Keratinocyte (primary cell): ENCODE measurements around the gene GAS2. TPM values are rescaled to one million over a fixed set of nuclear protein-coding genes. Genes with fewer than 3 reads are reported as not detected.

ENCODE experiments used
- DNase-seq: peaks from one replicate; pipeline ENCODE4 v3.0.0-alpha.2; 2011; ENCODE audit warnings: low read depth, missing footprints, low spot score
- FAIRE-seq: peaks from 2 replicates; lab custom pipeline; 2011; peaks lifted over from hg19 to GRCh38; lab: Jason Lieb, UNC
- H2AFZ ChIP-seq: 2 replicates; pipeline ENCODE4 v1.6.0; 2012; ENCODE audit warnings: low read length, control low read depth, inconsistent platforms; ENCODE audit not compliant: control insufficient read depth
- H3K27ac ChIP-seq: 2 replicates; pipeline ENCODE4 v1.5.1; 2011; ENCODE audit warnings: low read length; ENCODE audit not compliant: control insufficient read depth, insufficient read depth
- H3K27me3 ChIP-seq: 3 replicates; pipeline ENCODE4 v1.6.0; 2011; ENCODE audit warnings: low read length; ENCODE audit not compliant: control insufficient read depth, insufficient read depth; ENCODE audit errors: extremely low read depth
- H3K36me3 ChIP-seq, 2 experiments: 2 replicates in 1 of 2; 3 replicates in 1 of 2; pipeline ENCODE4 v1.5.1; 2011; ENCODE audit warnings: low read length in 2 of 2, mild to moderate bottlenecking in 1 of 2; ENCODE audit not compliant: control insufficient read depth in 2 of 2, insufficient read depth in 2 of 2; ENCODE audit errors: extremely low read depth in 1 of 2
- H3K4me1 ChIP-seq: 3 replicates; pipeline ENCODE4 v1.5.1; 2011; ENCODE audit warnings: low read length; ENCODE audit not compliant: control insufficient read depth, insufficient read depth; ENCODE audit errors: extremely low read depth
- H3K4me2 ChIP-seq: 3 replicates; pipeline ENCODE4 v1.6.0; 2011; ENCODE audit warnings: low read depth, low read length; ENCODE audit not compliant: control insufficient read depth, insufficient read depth; ENCODE audit errors: extremely low read depth
- H3K4me3 ChIP-seq, 3 experiments: fragments of 200-600 bp in 1 of 3; sonication (generic) in 1 of 3; 2 replicates in 2 of 3; 3 replicates in 1 of 3; pipeline ENCODE4 v1.5.1; 2011 to 2016; ENCODE audit warnings: low read length in 3 of 3, mild to moderate bottlenecking in 3 of 3, control low read depth in 2 of 3, inconsistent platforms in 1 of 3, low read depth in 1 of 3, mixed read lengths in 1 of 3, mixed run types in 1 of 3, moderate library complexity in 1 of 3; ENCODE audit not compliant: control insufficient read depth in 2 of 3, insufficient read depth in 2 of 3; ENCODE audit errors: extremely low read depth in 1 of 3
- H3K79me2 ChIP-seq: 2 replicates; pipeline ENCODE4 v1.6.0; 2012; ENCODE audit warnings: low read length; ENCODE audit not compliant: control insufficient read depth, insufficient read depth
- H3K9ac ChIP-seq: 3 replicates; pipeline ENCODE4 v1.6.0; 2011; ENCODE audit warnings: low read length; ENCODE audit not compliant: control insufficient read depth, insufficient read depth; ENCODE audit errors: extremely low read depth
- H3K9me1 ChIP-seq: 3 replicates; pipeline ENCODE4 v1.6.0; 2011; ENCODE audit warnings: low read length; ENCODE audit not compliant: control insufficient read depth, insufficient read depth; ENCODE audit errors: extremely low read depth
- H3K9me3 ChIP-seq: 2 replicates; pipeline ENCODE4 v1.5.1; 2012; ENCODE audit warnings: low read depth, low read length; ENCODE audit not compliant: control insufficient read depth
- H4K20me1 ChIP-seq: 3 replicates; pipeline ENCODE4 v1.6.0; 2011; ENCODE audit warnings: low read length; ENCODE audit not compliant: control insufficient read depth, insufficient read depth; ENCODE audit errors: extremely low read depth
- EZH2 ChIP-seq: IDR thresholded peaks from one replicate; pipeline ENCODE4 v1.6.1; 2012; ENCODE audit warnings: inconsistent platforms, mild to moderate bottlenecking, low read length, moderate library complexity
- dilution Hi-C: fragments of 300-500 bp; cut with MboI; formaldehyde crosslinking; loops from one replicate; pipeline ENCODE4 v1.7.0; 2020; ENCODE audit warnings: low sequenced_read_pairs; ENCODE audit not compliant: extremely low pct_ligation_motif_present
- polyA plus RNA-seq, 5 experiments: library from polyadenylated mRNA; depleted of rRNA in 3 of 5; stranded (reverse) in 3 of 5; stranded (forward) in 1 of 5; unstranded in 1 of 5; fragments of >200 nt; gene quantifications; 1 replicate in 1 of 5; 2 replicates in 3 of 5; 3 replicates in 1 of 5; pipeline versions ENCODE4 v1.2.1 to v1.2.3, GENCODE V29; 2011 to 2012; ENCODE audit warnings: missing spikeins in 2 of 5, low read depth in 1 of 5, low replicate concordance in 1 of 5
- TF ChIP-seq, protein P1 (sequence below), 3 experiments: IDR thresholded peaks in 1 of 3; conservative IDR thresholded peaks in 1 of 3; optimal IDR thresholded peaks in 1 of 3; 2 replicates in 2 of 3; 3 replicates in 1 of 3; pipeline versions ENCODE3 to v1.5.1; 2011; ENCODE audit warnings: low read length in 3 of 3, mild to moderate bottlenecking in 3 of 3, moderate library complexity in 2 of 3, control low read depth in 1 of 3, inconsistent platforms in 1 of 3; ENCODE audit not compliant: insufficient read depth in 2 of 3; ENCODE audit errors: extremely low read depth in 1 of 3

Gene GAS2
- polyA plus RNA-seq, 1 donor (not counting 4 experiments of a cell fraction or from before 2014, with no cell fraction given) = 0.62 TPM

DNA sequence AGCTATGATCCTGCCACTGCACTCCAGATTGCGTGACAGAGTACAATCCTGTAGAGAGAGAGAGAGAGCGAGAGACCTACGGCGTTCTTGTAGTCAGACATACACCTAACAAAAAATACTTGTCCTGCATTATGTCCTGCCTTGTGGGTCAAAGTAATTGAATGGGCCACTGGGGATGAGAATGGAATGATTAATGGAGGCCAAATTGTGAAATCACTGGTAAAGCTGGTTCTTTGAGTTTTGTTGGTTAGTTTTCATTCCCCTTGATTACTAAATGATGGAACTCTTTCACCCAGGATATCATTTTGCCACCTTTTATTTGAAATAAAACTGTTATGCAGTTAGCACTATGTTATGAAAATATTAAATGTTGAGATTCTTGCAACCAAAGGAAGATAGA is 18.7 kb downstream of the GAS2 start:
- H2AFZ ChIP-seq = no peak overlapping the region
- FAIRE-seq (no peak), DNase-seq (no peak)
- no peak overlapping the region for H3K9ac ChIP-seq
- H3K4me1 ChIP-seq = no peaks in the 10 kb centered on the region
- dilution Hi-C loops = loop anchor here (25.0 kb wide), 1 partner anchor 102 kb away; no protein-coding TSS in a partner anchor
- no peak overlapping the region for H3K27ac ChIP-seq
- no peaks in the 10 kb centered on the region for H3K36me3 ChIP-seq
- H3K9me1 ChIP-seq = no peaks in the 10 kb centered on the region
- no peak for TF ChIP-seq EZH2
- TF ChIP-seq, protein P1, sequence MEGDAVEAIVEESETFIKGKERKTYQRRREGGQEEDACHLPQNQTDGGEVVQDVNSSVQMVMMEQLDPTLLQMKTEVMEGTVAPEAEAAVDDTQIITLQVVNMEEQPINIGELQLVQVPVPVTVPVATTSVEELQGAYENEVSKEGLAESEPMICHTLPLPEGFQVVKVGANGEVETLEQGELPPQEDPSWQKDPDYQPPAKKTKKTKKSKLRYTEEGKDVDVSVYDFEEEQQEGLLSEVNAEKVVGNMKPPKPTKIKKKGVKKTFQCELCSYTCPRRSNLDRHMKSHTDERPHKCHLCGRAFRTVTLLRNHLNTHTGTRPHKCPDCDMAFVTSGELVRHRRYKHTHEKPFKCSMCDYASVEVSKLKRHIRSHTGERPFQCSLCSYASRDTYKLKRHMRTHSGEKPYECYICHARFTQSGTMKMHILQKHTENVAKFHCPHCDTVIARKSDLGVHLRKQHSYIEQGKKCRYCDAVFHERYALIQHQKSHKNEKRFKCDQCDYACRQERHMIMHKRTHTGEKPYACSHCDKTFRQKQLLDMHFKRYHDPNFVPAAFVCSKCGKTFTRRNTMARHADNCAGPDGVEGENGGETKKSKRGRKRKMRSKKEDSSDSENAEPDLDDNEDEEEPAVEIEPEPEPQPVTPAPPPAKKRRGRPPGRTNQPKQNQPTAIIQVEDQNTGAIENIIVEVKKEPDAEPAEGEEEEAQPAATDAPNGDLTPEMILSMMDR (optimal IDR thresholded peaks at IDR 0.05 in 1 of 3, IDR thresholded peaks at IDR 0.05 in 1 of 3, conservative IDR thresholded peaks at IDR 0.05 in 1 of 3; ENCODE audit: extremely low read depth in 1 of 3, insufficient read depth in 2 of 3, low read length in 3 of 3) = no peak
- H3K4me3 ChIP-seq = no peak overlapping the region
- no peaks in the 10 kb centered on the region for H3K79me2 ChIP-seq
- no peaks in the 10 kb centered on the region for H4K20me1 ChIP-seq
- no peak overlapping the region for H3K4me2 ChIP-seq
- H3K9me3 ChIP-seq = no peaks in the 10 kb centered on the region
- H3K27me3 ChIP-seq = no peaks in the 10 kb centered on the region

DNA sequence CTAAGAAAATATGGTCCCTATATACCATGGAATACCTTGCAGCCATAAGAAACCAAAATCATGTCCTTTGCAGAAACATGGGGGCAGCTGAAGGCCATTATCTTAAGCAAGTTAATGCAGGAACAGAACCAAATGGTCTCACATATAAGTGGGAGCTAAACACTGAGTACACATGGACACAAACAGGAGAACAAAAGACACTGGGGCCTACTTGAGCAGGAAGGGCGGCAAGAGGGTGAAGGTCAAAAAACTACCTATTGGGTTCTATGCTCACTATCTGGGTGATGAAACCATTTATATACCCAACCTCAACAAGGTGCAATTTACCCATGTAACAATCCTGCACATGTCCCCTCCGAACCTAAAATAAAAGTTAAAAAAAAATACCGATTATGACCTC is 22.5 kb downstream of the GAS2 start:
- Histone ChIP-seq H3K27me3 (no peaks in the 10 kb centered on the region), H3K27ac (no peak overlapping the region), H3K4me3 (no peak overlapping the region), H3K9me3 (no peaks in the 10 kb centered on the region), H3K4me1 (no peaks in the 10 kb centered on the region), H3K9ac (no peak overlapping the region), H3K9me1 (no peaks in the 10 kb centered on the region), H2AFZ (no peak overlapping the region), H4K20me1 (no peaks in the 10 kb centered on the region), H3K4me2 (no peak overlapping the region), H3K79me2 (no peaks in the 10 kb centered on the region), H3K36me3 (no peaks in the 10 kb centered on the region)
- FAIRE-seq (no peak), DNase-seq (no peak)
- TF ChIP-seq, protein P1 (optimal IDR thresholded peaks at IDR 0.05 in 1 of 3, IDR thresholded peaks at IDR 0.05 in 1 of 3, conservative IDR thresholded peaks at IDR 0.05 in 1 of 3; ENCODE audit: extremely low read depth in 1 of 3, insufficient read depth in 2 of 3, low read length in 3 of 3) = no peak
- no peak for TF ChIP-seq EZH2
- dilution Hi-C loops = loop anchor here (25.0 kb wide), 1 partner anchor 98 kb away; no protein-coding TSS in a partner anchor
